Activated CD8-positive, alpha-beta memory T cell treated with anti-CD3 and anti-CD28 coated beads for 1 hour (primary cell): ENCODE results near the gene OPA1.
A peak's percentile ranks its signal among the peaks of the same experiment; 100 is the strongest.

Experiments used
- DNase-seq, 2 donors: peaks; one replicate each; pipeline ENCODE4 v3.0.0-alpha.2; 2020; ENCODE audit warnings: low read depth in 1 of 2; ENCODE audit errors: extremely low read depth in 1 of 2

OPA1 gene, protein sequence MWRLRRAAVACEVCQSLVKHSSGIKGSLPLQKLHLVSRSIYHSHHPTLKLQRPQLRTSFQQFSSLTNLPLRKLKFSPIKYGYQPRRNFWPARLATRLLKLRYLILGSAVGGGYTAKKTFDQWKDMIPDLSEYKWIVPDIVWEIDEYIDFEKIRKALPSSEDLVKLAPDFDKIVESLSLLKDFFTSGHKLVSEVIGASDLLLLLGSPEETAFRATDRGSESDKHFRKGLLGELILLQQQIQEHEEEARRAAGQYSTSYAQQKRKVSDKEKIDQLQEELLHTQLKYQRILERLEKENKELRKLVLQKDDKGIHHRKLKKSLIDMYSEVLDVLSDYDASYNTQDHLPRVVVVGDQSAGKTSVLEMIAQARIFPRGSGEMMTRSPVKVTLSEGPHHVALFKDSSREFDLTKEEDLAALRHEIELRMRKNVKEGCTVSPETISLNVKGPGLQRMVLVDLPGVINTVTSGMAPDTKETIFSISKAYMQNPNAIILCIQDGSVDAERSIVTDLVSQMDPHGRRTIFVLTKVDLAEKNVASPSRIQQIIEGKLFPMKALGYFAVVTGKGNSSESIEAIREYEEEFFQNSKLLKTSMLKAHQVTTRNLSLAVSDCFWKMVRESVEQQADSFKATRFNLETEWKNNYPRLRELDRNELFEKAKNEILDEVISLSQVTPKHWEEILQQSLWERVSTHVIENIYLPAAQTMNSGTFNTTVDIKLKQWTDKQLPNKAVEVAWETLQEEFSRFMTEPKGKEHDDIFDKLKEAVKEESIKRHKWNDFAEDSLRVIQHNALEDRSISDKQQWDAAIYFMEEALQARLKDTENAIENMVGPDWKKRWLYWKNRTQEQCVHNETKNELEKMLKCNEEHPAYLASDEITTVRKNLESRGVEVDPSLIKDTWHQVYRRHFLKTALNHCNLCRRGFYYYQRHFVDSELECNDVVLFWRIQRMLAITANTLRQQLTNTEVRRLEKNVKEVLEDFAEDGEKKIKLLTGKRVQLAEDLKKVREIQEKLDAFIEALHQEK

DNA sequence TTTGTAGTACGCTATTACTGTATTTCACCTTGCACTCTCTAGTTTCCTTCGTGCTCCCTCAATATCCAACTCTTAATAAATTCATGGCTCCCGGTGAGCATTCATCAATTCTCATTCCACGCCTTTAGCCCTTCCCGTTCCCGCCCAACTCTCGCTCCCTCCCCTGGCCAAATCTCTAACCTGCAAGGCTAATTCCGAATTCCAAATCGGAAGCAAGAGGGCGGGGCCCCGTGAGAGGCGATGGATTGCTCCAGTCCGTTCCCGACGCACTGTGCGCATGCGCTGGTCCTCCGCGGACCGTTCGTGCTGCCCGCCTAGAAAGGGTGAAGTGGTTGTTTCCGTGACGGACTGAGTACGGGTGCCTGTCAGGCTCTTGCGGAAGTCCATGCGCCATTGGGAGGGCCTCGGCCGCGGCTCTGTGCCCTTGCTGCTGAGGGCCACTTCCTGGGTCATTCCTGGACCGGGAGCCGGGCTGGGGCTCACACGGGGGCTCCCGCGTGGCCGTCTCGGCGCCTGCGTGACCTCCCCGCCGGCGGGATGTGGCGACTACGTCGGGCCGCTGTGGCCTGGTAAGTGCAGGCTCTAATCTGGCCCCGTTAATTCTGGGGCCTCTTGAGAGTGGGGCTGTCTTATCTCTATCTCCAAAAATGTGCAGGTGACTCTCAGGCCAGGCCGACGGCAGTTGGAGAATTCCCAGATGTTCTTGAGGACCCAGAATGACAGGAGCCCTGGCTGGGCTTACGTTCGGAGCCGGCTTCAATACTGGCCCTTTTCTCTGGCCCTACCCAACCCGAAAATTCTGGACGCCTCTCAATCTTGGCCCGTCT, at the start of gene OPA1:
Gene OPA1, plus strand, starts transcription at position 368 of the 827 bp plus-strand sequence. Its CDS starts 170 bp downstream, at position 538.
- DNase-seq, result peak; percentile 66 to 85

DNA sequence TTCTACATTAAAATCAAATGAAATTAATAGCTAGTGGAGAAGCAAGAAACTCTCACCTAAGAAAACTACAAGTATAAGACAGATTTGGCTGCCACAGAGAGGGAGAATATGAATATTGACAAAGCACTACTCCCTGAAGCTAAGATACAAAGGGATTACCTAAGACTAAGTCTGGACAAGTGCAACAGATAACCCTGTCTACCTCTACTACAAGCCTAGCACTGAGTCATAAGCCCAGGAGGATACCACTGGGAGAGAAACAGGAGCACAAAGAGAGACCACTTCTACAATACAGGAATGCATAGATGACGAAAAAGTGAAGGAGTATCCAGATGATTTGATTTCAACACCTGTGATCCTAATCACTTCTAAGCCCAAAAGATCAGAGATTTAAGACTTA, 48.7 kb upstream of the OPA1 start:
- no peak for DNase-seq

DNA sequence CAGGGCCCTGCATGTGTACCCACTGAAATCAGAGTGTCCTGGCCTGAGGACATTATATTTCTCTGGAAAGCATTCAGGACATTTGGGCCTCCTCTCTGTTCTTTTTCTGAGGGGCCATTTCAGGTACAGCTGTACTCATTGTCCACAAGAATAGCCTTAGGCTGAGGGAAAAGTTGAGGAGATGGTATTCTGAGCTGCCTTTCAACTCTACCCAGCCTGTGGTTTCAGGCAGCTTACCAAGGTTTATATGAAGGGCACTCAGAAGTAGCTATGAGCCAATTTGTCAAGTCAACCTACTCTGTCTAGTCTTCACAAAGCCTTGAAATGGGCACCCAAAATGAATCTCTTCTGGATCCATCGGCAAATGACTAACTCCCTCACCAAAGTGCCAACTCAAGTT, 47.7 kb upstream of the OPA1 start:
- no peak for DNase-seq

DNA sequence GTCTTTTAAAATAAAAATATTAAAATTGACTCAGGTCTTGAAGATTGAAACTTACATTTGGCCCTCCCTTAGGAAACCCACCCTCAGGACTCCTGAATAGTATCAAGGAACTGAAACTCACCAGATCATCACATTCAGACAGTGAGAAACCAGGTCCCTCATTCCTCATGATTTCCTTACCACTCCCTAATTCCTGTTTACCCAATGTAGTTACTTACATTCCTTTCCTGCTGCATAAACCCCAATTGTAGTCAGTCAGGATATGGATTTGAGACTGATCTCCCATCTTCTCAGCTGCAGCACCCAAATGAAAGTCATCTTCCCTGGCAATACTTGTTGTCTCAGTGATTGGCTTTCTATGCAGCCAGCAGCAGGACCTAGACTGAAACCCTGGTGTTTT, 46.9 kb upstream of the OPA1 start:
- DNase-seq, result no peak

DNA sequence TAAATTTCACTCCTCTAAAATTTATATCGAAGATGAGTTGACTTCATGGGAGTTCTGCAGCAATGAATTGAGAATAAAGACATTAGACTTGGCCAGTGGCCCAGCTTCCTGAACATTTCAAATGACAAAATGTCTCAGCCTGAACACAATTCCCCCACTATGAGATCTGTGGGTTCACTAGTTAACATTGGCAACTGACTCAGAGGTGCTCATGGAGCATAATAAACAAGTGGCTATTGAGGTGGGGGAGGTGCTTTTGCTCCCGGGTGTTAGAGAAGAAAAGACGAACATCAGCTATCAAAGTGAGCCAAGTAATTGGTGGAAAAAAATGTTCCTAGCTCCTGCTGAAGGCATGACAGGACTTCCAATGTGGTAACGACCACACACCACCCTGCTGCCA, 44.6 kb upstream of the OPA1 start:
- DNase-seq, result no peak

DNA sequence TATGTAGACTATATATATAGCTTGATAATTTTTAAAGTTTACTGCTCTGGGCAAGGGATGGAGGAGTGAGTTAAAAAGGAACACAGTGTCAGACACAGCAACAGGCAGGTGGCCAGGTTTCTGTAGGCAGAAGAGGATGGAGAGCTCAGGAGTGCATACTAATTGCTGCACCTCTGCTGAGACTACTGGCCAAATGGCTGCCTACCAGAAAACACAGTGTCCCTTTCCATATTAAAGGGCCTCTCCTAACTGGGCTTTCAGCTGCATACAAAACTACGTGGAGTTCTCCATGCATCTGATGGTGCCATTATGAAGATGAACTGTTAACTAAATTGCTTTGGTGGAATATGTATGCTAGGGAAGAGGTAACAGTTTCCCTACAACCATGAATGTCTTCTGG, 40.1 kb upstream of the OPA1 start:
- DNase-seq, result no peak

DNA sequence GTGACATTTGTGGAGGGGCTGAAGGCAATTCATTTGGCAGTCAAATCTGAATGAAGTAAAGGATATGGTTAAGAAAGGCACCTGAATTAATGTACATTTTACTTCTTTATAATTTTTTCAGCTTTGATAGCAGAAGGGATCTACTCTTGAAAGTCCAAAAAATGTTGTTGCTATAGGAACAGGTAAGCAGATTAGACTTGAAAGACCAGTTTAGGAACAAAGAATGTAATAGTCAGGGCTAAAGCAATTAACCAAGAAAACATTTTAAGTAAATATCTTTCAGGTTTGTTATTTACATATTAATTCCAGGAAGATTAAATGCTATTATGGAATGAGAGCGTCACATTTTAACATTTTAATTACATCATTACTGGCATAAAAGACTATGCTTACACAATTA, 39.4 kb upstream of the OPA1 start:
- DNase-seq, result no peak

DNA sequence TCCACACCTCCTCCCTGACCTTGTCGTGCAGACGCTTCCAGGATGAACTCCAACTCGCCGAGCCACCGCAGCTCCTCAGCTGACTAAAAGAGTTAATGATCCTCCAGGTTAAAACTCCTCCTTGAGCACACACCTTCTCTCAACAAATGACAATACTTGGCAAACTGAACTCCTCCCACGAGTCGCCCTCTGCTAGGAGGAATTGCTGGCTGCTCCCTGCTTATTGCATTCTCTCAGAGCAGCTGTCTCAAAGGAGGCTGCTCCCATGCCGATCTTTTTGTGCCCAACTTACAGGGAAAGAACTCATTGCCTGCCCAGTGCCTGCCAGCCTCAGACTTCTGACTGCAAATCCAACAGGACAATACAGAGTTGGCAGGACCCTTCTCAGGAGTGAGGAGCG, 38.2 kb upstream of the OPA1 start, which contains the start of gene ATP13A4:
Gene ATP13A4, minus strand, starts transcription at position 85 of the 400 bp plus-strand sequence. CDS start 96 bp downstream, outside the sequence.
- no peak for DNase-seq

DNA sequence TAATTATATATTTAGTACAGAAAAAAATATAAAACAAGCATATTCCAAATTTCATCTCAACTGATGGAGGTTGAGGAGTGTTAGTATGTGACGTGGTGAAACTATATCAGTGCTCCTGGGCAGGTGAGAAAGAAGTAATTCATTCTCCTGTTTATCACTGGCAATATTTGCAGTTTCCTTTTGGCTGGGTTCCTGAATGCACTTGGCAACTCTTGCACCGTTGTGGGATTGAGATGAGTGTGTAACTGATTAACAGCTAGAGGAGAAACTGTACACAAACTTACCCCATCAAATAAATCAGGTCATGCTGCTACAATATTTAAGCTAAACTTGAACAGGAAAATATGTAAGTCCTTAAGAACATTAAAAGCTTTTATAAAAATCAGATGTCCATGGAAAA, 36.2 kb upstream of the OPA1 start:
- DNase-seq, result no peak

DNA sequence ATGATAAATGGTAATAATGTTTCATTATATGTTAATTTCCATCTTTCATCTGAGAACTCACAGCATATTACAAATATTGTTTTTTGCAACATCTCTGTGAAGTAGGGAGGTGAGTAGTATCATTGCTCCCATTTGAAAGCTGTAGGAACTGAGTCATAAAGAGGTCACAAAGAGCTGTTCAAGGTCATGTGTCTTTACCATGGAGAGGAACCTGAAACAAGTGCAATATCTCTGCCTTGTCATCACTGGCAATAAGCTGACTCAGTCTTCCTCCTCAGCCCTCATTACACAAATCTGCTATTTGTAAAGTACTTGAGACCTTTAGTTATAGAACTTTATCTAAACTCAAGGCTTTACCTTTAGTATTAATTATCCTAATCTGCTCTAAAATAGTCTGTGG, 33.9 kb upstream of the OPA1 start:
- DNase-seq, result no peak

DNA sequence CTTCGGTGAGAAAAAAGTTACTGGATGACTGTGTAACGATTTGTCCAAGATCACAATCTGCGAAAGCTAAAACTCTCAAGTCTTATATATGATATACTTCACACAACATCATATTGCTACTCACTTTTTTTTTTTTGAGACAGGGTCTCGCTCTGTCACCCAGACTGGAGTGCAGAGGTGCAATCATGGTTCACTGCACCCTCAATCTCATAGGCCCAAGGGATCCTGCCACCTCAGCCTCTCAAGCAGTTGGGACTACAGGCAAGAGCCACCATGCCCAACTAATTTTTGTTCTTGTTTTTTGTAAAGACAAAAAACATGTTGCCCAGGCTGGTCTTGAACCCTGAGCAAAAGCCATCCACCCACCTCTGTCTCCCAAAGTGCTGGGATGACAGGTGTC, 32.9 kb upstream of the OPA1 start:
- DNase-seq, result no peak

DNA sequence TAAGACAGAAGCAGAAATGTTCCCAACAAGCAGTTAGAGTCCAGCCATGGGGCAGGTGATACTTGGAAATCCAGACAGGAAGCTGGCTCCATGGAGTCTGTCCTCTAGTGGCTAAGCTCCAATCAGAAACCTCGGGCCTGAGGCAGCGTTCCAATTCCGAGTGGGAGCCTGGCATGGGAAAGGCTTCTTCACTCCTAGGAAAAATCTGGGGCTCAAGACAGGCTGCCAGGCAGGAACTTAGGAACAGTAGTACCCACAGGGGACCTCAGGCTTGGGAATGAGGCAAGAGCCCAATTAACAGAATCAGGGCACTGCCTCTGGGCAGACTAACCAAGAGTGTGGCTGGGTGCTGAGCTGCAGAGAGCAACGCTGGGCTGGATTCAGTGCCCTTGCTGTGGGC, 32.1 kb upstream of the OPA1 start:
- DNase-seq, result no peak

DNA sequence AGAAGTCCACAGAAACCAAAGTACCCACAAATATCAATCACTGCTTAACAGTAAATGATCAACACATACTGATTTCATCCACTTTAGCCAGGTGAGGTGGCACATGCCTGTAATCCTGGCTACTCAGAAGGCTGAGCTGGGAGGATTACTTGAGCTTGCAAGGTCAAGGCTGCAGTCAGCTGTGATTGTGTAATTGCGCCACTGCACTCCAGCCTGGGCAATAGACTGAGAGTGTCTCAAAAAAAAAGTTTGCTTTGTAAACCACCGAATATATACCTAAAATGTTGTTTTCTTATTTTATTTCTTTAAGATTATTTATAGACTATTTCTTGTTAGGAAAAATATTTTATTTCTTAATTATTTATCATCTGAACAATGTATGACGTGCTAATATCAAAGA, 29.6 kb upstream of the OPA1 start:
- no peak for DNase-seq

DNA sequence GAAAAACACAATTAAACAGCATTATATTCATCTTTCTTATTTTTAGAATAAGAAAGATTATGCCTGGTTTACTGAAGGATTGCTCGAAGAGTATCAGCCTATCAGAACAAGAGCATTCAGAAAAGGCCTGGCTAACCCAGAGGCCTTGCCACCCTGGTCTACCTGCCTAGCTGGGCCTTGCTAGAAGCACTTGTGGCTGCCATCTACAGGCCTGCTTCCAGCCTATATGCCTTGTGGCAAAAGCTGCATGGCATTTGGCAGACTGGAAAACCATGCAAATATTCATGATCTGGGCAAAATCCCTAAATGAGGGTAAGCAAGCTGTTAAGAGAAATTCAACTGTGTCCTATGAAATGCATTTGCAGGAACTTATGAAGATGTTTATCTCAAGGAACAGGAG, 29.0 kb upstream of the OPA1 start:
- no peak for DNase-seq

DNA sequence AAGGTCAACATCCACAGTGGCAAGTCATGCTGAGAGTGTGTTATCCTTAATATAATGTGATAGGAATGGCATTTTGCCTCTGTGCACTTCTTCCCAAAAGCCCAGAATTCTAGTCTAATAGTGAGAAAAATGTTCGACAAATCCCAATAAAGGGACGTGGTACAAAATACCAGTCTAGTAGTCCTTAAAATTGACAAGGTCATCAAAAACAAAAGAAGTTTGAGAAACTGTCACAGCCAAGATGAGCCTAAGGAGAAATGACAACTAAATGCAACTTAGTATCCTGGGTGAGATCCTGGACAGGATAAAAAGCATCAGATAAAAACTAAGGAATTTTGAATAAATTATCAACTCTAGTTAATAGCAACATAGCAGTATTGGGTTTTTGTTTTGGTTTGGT, 23.9 kb upstream of the OPA1 start:
- DNase-seq, result no peak

DNA sequence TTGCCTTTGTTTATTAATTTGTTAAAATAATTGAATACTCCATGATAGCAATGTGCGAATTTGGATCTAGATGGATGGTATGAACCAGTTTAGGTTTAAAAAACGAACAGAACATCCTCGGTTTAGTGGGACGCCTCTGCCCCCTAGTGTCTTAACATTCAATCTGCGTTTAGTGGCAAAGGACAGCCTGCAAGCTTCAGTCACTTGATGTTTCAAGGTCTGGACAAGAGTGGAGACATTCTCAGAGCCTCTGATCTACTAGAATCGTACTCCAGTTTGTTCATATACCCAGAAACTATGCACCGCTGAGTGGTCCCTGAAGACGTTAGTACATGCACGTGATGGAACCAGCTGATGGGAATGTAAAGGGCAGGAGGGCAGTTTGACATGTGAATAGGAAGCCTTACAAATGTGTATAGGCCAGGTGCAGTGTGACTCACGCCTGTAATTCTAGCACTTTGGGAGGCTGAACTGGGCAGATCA, 20.5 kb upstream of the OPA1 start:
- DNase-seq, result no peak

DNA sequence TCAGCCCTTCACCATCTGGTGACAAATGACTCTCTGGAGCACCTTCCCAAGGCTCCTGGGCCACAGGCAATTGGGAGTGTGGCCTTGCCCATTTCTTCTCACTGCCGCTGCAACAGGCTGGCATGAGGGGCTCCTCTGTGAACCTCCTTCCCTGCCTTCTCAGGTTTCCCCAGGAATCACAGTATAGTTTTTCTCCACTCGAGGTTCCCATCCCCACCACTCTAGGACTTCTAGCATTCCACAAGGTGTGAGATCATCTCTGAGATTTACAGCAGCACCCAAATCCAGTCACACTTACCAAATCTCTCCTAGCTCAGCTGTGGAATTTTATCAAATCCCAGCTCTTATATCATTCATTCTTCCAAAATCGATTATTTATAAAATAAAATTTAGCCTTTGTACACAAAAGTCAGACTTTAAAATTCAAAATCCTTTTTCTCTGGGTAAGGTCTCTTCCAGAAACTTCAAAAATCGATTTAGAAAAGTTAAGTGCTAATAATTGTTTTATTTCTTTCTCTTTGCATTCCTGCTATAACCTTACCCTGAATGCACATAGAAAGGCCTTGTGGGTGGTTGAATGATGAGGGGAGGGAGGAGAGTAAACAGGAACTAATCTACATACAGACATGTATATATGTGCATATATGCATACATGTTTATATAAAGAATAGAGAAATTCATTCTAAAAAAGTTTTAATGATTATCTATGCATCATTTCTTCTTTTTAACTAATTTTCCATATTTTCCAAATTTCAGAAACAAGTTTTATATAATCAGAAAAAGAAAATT, 19.4 kb upstream of the OPA1 start:
- no peak for DNase-seq

DNA sequence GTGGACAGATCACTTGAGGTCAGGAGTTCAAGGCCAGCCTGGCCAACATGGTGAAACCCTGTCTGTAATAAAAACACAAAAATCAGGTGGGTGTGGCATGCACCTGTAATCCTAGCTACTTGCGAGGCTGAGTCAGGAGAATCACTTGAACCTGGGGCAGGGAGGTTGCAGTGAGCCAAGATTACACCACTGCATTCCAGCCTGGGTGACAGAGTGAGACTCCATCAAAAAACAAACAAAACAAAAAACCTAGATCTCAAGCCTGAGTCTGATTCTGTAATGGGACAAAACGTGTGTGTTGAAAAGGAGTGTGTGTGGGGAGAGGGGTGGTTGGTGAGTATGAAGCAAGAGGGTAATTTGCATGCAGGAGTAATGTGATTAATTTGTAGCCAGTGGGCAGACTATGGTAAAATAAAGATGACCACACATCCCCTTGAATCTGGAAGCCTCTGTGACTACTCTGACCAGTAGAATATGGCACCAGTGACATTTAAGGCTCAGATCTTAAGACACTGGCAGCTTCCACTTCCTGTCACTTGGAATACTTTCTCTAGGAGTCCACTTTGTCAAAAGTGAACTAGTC, 18.4 kb upstream of the OPA1 start:
- no peak for DNase-seq

DNA sequence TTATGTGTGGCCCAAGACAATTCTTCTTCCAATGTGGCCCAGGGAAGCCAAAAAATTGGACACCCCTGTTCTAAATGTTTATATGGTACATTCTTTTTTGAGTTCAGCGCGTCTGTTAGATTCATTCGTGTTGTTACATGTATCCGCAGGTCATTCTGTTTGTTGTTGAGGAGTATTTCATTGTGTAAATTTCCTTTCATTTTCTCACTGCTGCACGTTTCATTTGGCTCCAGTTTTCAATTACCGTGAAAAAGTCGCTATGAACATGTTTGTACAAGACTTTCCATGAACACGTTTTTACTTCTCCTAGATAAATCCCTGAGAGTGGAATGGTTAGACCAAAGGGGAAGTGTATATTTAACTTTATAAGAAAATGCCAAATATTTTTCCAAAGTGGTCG, 7.5 kb upstream of the OPA1 start:
- DNase-seq, result no peak

DNA sequence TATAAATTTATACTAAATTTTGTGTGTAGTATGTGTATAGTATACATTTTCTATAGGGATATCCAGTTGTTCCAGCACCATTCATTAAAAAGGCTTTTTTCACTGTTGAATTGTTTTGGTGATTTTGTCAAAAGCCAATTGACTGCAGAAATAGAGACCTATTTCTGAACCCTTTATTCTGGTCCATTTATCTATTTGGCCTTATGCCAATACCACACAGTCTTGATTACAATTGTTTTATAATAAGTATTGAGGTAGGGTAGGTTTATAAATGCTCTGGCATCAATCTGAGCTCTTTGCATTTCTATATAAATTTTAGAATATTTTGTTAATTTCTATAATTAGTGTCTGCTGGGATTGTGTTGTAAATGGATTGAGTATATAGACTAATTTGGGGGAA, 6.5 kb upstream of the OPA1 start:
- DNase-seq, result no peak
